Endothelial cell of umbilical vein (primary cell): Measurements from ENCODE around the gene ME3. TPM values are rescaled to one million over a fixed set of nuclear protein-coding genes. Genes with fewer than 3 reads are reported as not detected.

Experiments
- BruUV-seq: library from RNA; stranded (reverse); fragments of 400-500 nt; replicated peaks from 2 replicates; lab custom pipeline; 2021; lab: Mats Ljungman, UMichigan
- CTCF ChIA-PET: fragments of 300-600, 350-600 bp; sonication (Branson Sonifier 250); formaldehyde crosslinking; loops from one replicate; lab custom pipeline; 2021; ENCODE audit warnings: antibody characterized with exemption, inconsistent platforms; lab: Charles Lee
- POLR2A ChIA-PET: fragments of 300-600, 350-600 bp; sonication (Branson Sonifier 250); formaldehyde crosslinking; loops from one replicate; lab custom pipeline; 2021; ENCODE audit warnings: antibody characterized with exemption, inconsistent platforms; lab: Charles Lee
- DNase-seq: peaks from one replicate; pipeline ENCODE4 v3.0.0-alpha.2; 2011; ENCODE audit warnings: low read depth, low spot score
- FAIRE-seq: peaks from 2 replicates; lab custom pipeline; 2011; peaks lifted over from hg19 to GRCh38; lab: Jason Lieb, UNC
- H2AFZ ChIP-seq: 2 replicates; pipeline ENCODE4 v1.6.0; 2012; ENCODE audit warnings: low read depth, low read length, control low read depth, inconsistent platforms
- H3K27ac ChIP-seq: 2 replicates; pipeline ENCODE4 v1.5.1; 2011; ENCODE audit warnings: low read depth, mild to moderate bottlenecking, control low read depth, low read length, moderate library complexity; ENCODE audit not compliant: insufficient read depth
- H3K27me3 ChIP-seq, 2 experiments: 2 replicates each; pipeline versions ENCODE4 v1.6.0 to v1.6.1; 2011; ENCODE audit warnings: low read length in 2 of 2, mixed read lengths in 1 of 2; ENCODE audit not compliant: control insufficient read depth in 2 of 2, insufficient read depth in 2 of 2
- H3K36me3 ChIP-seq, 2 experiments: 2 replicates in 1 of 2; 3 replicates in 1 of 2; pipeline ENCODE4 v1.5.1; 2011; ENCODE audit warnings: low read length in 2 of 2, mild to moderate bottlenecking in 1 of 2, moderate library complexity in 1 of 2; ENCODE audit not compliant: control insufficient read depth in 2 of 2, insufficient read depth in 2 of 2; ENCODE audit errors: extremely low read depth in 1 of 2
- H3K4me1 ChIP-seq: 3 replicates; pipeline ENCODE4 v1.5.1; 2011; ENCODE audit warnings: mild to moderate bottlenecking, low read length; ENCODE audit not compliant: control insufficient read depth, insufficient read depth; ENCODE audit errors: extremely low read depth
- H3K4me2 ChIP-seq: 2 replicates; pipeline ENCODE4 v1.6.1; 2011; ENCODE audit warnings: low read length, control low read depth, mixed read lengths; ENCODE audit not compliant: insufficient read depth
- H3K4me3 ChIP-seq, 3 experiments: fragments of 200-600 bp in 1 of 3; sonication (generic), shearing (Covaris generic) in 1 of 3; replicated peaks in 1 of 3; 2 replicates each; pipeline ENCODE4 v1.5.1; 2011 to 2016; ENCODE audit warnings: control low read depth in 3 of 3, low read length in 3 of 3, mild to moderate bottlenecking in 2 of 3, inconsistent platforms in 1 of 3, low read depth in 1 of 3, moderate library complexity in 1 of 3; ENCODE audit not compliant: insufficient read depth in 1 of 3
- H3K79me2 ChIP-seq: 2 replicates; pipeline ENCODE4 v1.6.0; 2012; ENCODE audit warnings: low read length, inconsistent platforms; ENCODE audit not compliant: control insufficient read depth, insufficient read depth
- H3K9ac ChIP-seq: replicated peaks from 2 replicates; pipeline ENCODE3; 2011; ENCODE audit warnings: low read length, control low read depth; ENCODE audit not compliant: insufficient read depth; ENCODE audit errors: extremely low read depth
- H3K9me1 ChIP-seq: replicated peaks from 3 replicates; pipeline ENCODE4 v1.6.0; 2011; ENCODE audit warnings: mild to moderate bottlenecking, low read length; ENCODE audit not compliant: control insufficient read depth, insufficient read depth; ENCODE audit errors: extremely low read depth
- H3K9me3 ChIP-seq: replicated peaks from 2 replicates; pipeline ENCODE4 v1.5.1; 2012; ENCODE audit warnings: low read length, inconsistent platforms; ENCODE audit not compliant: control insufficient read depth, insufficient read depth
- H4K20me1 ChIP-seq: replicated peaks from 2 replicates; pipeline ENCODE3; 2011; ENCODE audit warnings: mild to moderate bottlenecking, low read length; ENCODE audit not compliant: control insufficient read depth, insufficient read depth; ENCODE audit errors: extremely low read depth
- FOS ChIP-seq: IDR thresholded peaks from 2 replicates; pipeline ENCODE4 v1.6.1; 2011; ENCODE audit warnings: mild to moderate bottlenecking, low read length, moderate library complexity, borderline replicate concordance; ENCODE audit not compliant: insufficient read depth
- GATA2 ChIP-seq: IDR thresholded peaks from 2 replicates; pipeline ENCODE4 v1.7.0; 2011; ENCODE audit warnings: low read depth, mild to moderate bottlenecking, moderate library complexity, mixed read lengths, low read length; ENCODE audit not compliant: insufficient read length, insufficient read depth
- JUN ChIP-seq: IDR thresholded peaks from 2 replicates; pipeline ENCODE4 v1.6.1; 2011; ENCODE audit warnings: borderline replicate concordance, low read depth; ENCODE audit not compliant: insufficient read length, insufficient read depth
- MAX ChIP-seq: IDR thresholded peaks from 2 replicates; pipeline ENCODE4 v1.6.1; 2011; ENCODE audit not compliant: insufficient read depth, insufficient read length
- POLR2A ChIP-seq: IDR thresholded peaks from 2 replicates; pipeline ENCODE4 v1.6.1; 2012; ENCODE audit warnings: low read depth, mild to moderate bottlenecking, control low read depth, low read length
- POLR2AphosphoS5 ChIP-seq: IDR thresholded peaks from 2 replicates; pipeline ENCODE4 v1.6.1; 2012; ENCODE audit warnings: low read depth, mild to moderate bottlenecking, control low read depth, low read length, moderate library complexity; ENCODE audit not compliant: insufficient read depth
- dilution Hi-C: fragments of 300-500 bp; cut with MboI; formaldehyde crosslinking; loops from one replicate; pipeline ENCODE4 v1.15.0; 2019; ENCODE audit warnings: low sequenced_read_pairs; ENCODE audit not compliant: extremely low pct_ligation_motif_present
- intact Hi-C: fragments of 100-400 bp; cut with micrococcal nuclease; formaldehyde crosslinking; loops from one replicate; pipeline ENCODE4 v1.10.0; 2022
- polyA plus RNA-seq, 4 experiments: library from polyadenylated mRNA; depleted of rRNA in 3 of 4; stranded (reverse) in 3 of 4; unstranded in 1 of 4; fragments of >200 nt; gene quantifications; 2 replicates each; pipeline versions ENCODE4 v1.2.1 to v1.2.3, GENCODE V29; 2011 to 2012; ENCODE audit warnings: missing spikeins in 1 of 4
- total RNA-seq: library from RNA; stranded (reverse); gene quantifications from 2 replicates; pipeline ENCODE4 v1.2.3, GENCODE V29; 2021

Gene ME3
- total and polyA plus RNA-seq, 2 donors (not counting 3 experiments of a cell fraction or from before 2014, with no cell fraction given) = 26.9 to 30.4 TPM

- dilution Hi-C loops (no loop called here), intact Hi-C loops (loop anchor here (5.0 kb wide), 1 partner anchor 137 kb away; the partner anchor contains the start of gene ME3)
- no TSS peak for BruUV-seq
- H3K27ac ChIP-seq = no peak overlapping the region
- FAIRE-seq = no peak
- H2AFZ ChIP-seq = no peak overlapping the region
- H3K9me1 ChIP-seq = no peaks in the 10 kb centered on the region
- no peak overlapping the region for H3K9ac ChIP-seq
- H3K4me1 ChIP-seq = no peaks in the 10 kb centered on the region
- DNase-seq = no peak
- no peaks in the 10 kb centered on the region for H3K9me3 ChIP-seq
- H3K36me3 ChIP-seq = no peaks in the 10 kb centered on the region
- POLR2A ChIA-PET = no interaction called here
- no peaks in the 10 kb centered on the region for H3K27me3 ChIP-seq
- H3K4me3 ChIP-seq = no peak overlapping the region
- no peaks in the 10 kb centered on the region for H3K79me2 ChIP-seq
- TF ChIP-seq POLR2AphosphoS5 = no peak
- no peak for TF ChIP-seq FOS
- TF ChIP-seq JUN = no peak
- no peak for TF ChIP-seq GATA2
- no peak for TF ChIP-seq POLR2A
- TF ChIP-seq MAX = no peak
- no peaks in the 10 kb centered on the region for H4K20me1 ChIP-seq
- CTCF ChIA-PET = interaction anchor here (1.0 to 1.5 kb wide), 2 partner anchors 11 to 13 kb away, joined by 3 to 6 read pairs; no protein-coding TSS in a partner anchor
- H3K4me2 ChIP-seq = no peak overlapping the region
These were observed 136.6 kb downstream of the ME3 start for GRCh38 chr11:86535773-86536172.
